Left colon (tissue), 2 donors: ENCODE data around the gene ZPBP. TPM values are rescaled to one million over a fixed set of nuclear protein-coding genes. Genes with fewer than 3 reads are reported as not detected.
"Not testable (repeated sequence)": the region's sequence is repeated elsewhere in the genome, so short reads cannot be mapped to it uniquely, and the experiment has no call there.

Source experiments
- ATAC-seq: fragments of 200-7000 bp; cut with Tn5 transposase; one replicate; pipeline ENCODE4 v1.9.1; 2020; ENCODE audit warnings: mild to moderate bottlenecking, moderate library complexity
- DNase-seq, 2 donors: peaks; one replicate each; pipeline ENCODE4 v3.0.0-alpha.2; 2020
- intact Hi-C, 2 donors: fragments of 100-400 bp; cut with DNase I in 1 of 2; cut with micrococcal nuclease in 1 of 2; formaldehyde crosslinking; loops; one replicate each; pipeline versions ENCODE4 v1.11.2 to v1.14.0; 2022; cut with DNase I, micrococcal nuclease
- total RNA-seq, 2 donors: library from RNA; stranded (reverse); fragmentation: NEBNext Ultra II Directional; extraction: Animal tissue kit (Norgen Biotek cat#: 25700); gene quantifications; one replicate each; pipeline ENCODE4 v1.2.1, GENCODE V29; 2021
- donor health status: DM: no; HTN: no; CAD: no.
- donor health status: DM: yes; HTN: yes; CAD: no.

ZPBP gene
- total RNA-seq, 2 donors from 2014 or later: not detected

- DNase-seq (peak in 1 of 2 donors; percentile 24), ATAC-seq (peak; percentile 79)
- intact Hi-C loops: no loop called here
These were observed 25.0 kb downstream of the ZPBP start for GRCh38 chr7:50068026-50068425.

- no peak for DNase-seq
- ATAC-seq: no peak
- intact Hi-C loops: no loop called here
These were observed 30.1 kb downstream of the ZPBP start for GRCh38 chr7:50062951-50063350.

GRCh38 chr7:50056131-50056530 lies 36.9 kb downstream of the ZPBP start:
- DNase-seq (no peak), ATAC-seq (no peak)
- intact Hi-C loops: no loop called here

- DNase-seq: no peak
- intact Hi-C loops: no loop called here
- no peak for ATAC-seq
These were observed 45.3 kb downstream of the ZPBP start for GRCh38 chr7:50047716-50048115.

GRCh38 chr7:50041165-50041564 lies 51.9 kb downstream of the ZPBP start:
- intact Hi-C loops, DNase-seq: not testable (repeated sequence)

GRCh38 chr7:50037086-50037485 lies 56.0 kb downstream of the ZPBP start:
- ATAC-seq (no peak), DNase-seq (no peak)
- intact Hi-C loops: no loop called here

More at GRCh38 chr7:50041165-50041564, 51.9 kb downstream of the ZPBP start:
- ATAC-seq: not testable (repeated sequence)

- ATAC-seq: no peak
- intact Hi-C loops: no loop called here
- DNase-seq: no peak
These were observed 70.1 kb downstream of the ZPBP start for GRCh38 chr7:50022991-50023390.

GRCh38 chr7:50022451-50022850 lies 70.6 kb downstream of the ZPBP start:
- ATAC-seq: no peak
- no peak for DNase-seq
- intact Hi-C loops: no loop called here

- DNase-seq: no peak
- ATAC-seq: no peak
- intact Hi-C loops: no loop called here
These were observed 97.4 kb downstream of the ZPBP start for GRCh38 chr7:49995681-49996080.

GRCh38 chr7:49986191-49986590 lies 106.9 kb downstream of the ZPBP start:
- ATAC-seq: no peak
- intact Hi-C loops: no loop called here

GRCh38 chr7:49980465-49980864 lies 112.6 kb downstream of the ZPBP start:
- DNase-seq: no peak
- no peak for ATAC-seq
- intact Hi-C loops: no loop called here

More at GRCh38 chr7:49986191-49986590, 106.9 kb downstream of the ZPBP start:
- DNase-seq: no peak

- DNase-seq: no peak
- no peak for ATAC-seq
- intact Hi-C loops: no loop called here
These were observed 116.8 kb downstream of the ZPBP start for GRCh38 chr7:49976238-49976637.

- no peak for ATAC-seq
- intact Hi-C loops: no loop called here
- no peak for DNase-seq
These were observed 119.0 kb downstream of the ZPBP start for GRCh38 chr7:49974035-49974434.

- no peak for ATAC-seq
- intact Hi-C loops: no loop called here
- no peak for DNase-seq
These were observed 155.4 kb downstream of the ZPBP start for GRCh38 chr7:49937608-49938007.

- no peak for ATAC-seq
- no peak for DNase-seq
- intact Hi-C loops: no loop called here
These were observed 161.4 kb downstream of the ZPBP start for GRCh38 chr7:49931627-49932026.

- ATAC-seq (no peak), DNase-seq (no peak)
- intact Hi-C loops: no loop called here
These were observed 164.3 kb downstream of the ZPBP start for GRCh38 chr7:49928787-49929186.

- DNase-seq: no peak
- intact Hi-C loops: no loop called here
- ATAC-seq: no peak
These were observed 165.4 kb downstream of the ZPBP start for GRCh38 chr7:49927631-49928030.

- intact Hi-C loops: no loop called here
- ATAC-seq: no peak
- DNase-seq: no peak
These were observed 166.3 kb downstream of the ZPBP start for GRCh38 chr7:49926720-49927119.

GRCh38 chr7:49911909-49912308 lies 181.1 kb downstream of the ZPBP start:
- intact Hi-C loops: no loop called here
- no peak for DNase-seq
- no peak for ATAC-seq

- intact Hi-C loops: no loop called here
- DNase-seq (no peak), ATAC-seq (no peak)
These were observed 198.5 kb downstream of the ZPBP start for GRCh38 chr7:49894543-49894942.

GRCh38 chr7:49893131-49893530 lies 199.9 kb downstream of the ZPBP start:
- intact Hi-C loops: no loop called here
- DNase-seq (no peak), ATAC-seq (no peak)

GRCh38 chr7:49892481-49892880 lies 200.6 kb downstream of the ZPBP start:
- intact Hi-C loops: no loop called here
- no peak for DNase-seq
- ATAC-seq: no peak
